ENCODE measurements around the gene FOXK2.
"Not testable (repeated sequence)": the region's sequence is repeated elsewhere in the genome, so short reads cannot be mapped to it uniquely, and the experiment has no call there.

FOXK2 gene

GRCh38 chr17:82551779-82552457, 32.4 kb downstream of the FOXK2 start:
- Histone ChIP-seq H3K27ac (ENCODE audit: low read depth, low read length) (no peak overlapping the region), H3K18ac (ENCODE audit: low read length) (no peak overlapping the region), H3K79me1 (ENCODE audit: low read length) (peaks cover 25% of the 10 kb centered on the region), H2BK5ac (ENCODE audit: low read length) (no peak overlapping the region), H3K79me2 (ENCODE audit: control insufficient read depth, insufficient read depth, low read length) (peaks cover 68% of the 10 kb centered on the region), H3K9ac (ENCODE audit: low read length) (no peak overlapping the region), H3K36me3 (ENCODE audit: control insufficient read depth, insufficient read depth, low read length) (no peaks in the 10 kb centered on the region), H3K23ac (ENCODE audit: low read length) (no peak overlapping the region), H3K4me3 (ENCODE audit: low read length) (no peak overlapping the region), H3K27me3 (ENCODE audit: insufficient read depth, low read length, poor library complexity) (no peaks in the 10 kb centered on the region), H4K8ac (ENCODE audit: low read depth, low read length) (no peak overlapping the region), H4K5ac (ENCODE audit: low read length) (no peak overlapping the region), H3K4me1 (ENCODE audit: control insufficient read depth, low read depth, low read length) (no peaks in the 10 kb centered on the region), H3K4ac (ENCODE audit: low read depth, low read length) (no peak overlapping the region), H2AK5ac (ENCODE audit: low read length) (no peak overlapping the region), H3K4me2 (ENCODE audit: low read length) (no peak overlapping the region), H2BK15ac (replicated peaks; ENCODE audit: low read depth) (no peak overlapping the region), H3K56ac (ENCODE audit: low read length) (no peak overlapping the region), H2BK120ac (ENCODE audit: low read depth, low read length) (no peak overlapping the region)
- DNase-seq = peak; percentile 35
- WGBS (ENCODE audit: extremely low coverage, insufficient coverage, low lambda C conversion rate) = no CpG with 5 or more reads among the region's 13 CpGs

- H3K79me1 ChIP-seq (ENCODE audit: low read length) = peaks cover 25% of the 10 kb centered on the region
- H3K9ac ChIP-seq (ENCODE audit: low read length) = no peak overlapping the region
- H2BK15ac ChIP-seq (replicated peaks; ENCODE audit: low read depth) = no peak overlapping the region
- H2BK120ac ChIP-seq (ENCODE audit: low read depth, low read length) = no peak overlapping the region
- WGBS (ENCODE audit: extremely low coverage, insufficient coverage, low lambda C conversion rate) = no CpG with 5 or more reads among the region's 13 CpGs
- no peak overlapping the region for H4K5ac ChIP-seq (ENCODE audit: low read length)
- H3K27me3 ChIP-seq (ENCODE audit: insufficient read depth, low read length, poor library complexity) = no peaks in the 10 kb centered on the region
- H3K27ac ChIP-seq (ENCODE audit: low read depth, low read length) = no peak overlapping the region
- H3K4ac ChIP-seq (ENCODE audit: low read depth, low read length) = no peak overlapping the region
- no peak for DNase-seq
- H3K4me2 ChIP-seq (ENCODE audit: low read length) = no peak overlapping the region
- H3K18ac ChIP-seq (ENCODE audit: low read length) = no peak overlapping the region
- peaks cover 67% of the 10 kb centered on the region for H3K79me2 ChIP-seq (ENCODE audit: control insufficient read depth, insufficient read depth, low read length)
- H3K56ac ChIP-seq (ENCODE audit: low read length) = no peak overlapping the region
- no peak overlapping the region for H2BK5ac ChIP-seq (ENCODE audit: low read length)
- peak overlapping the region; percentile 1 for H3K23ac ChIP-seq (ENCODE audit: low read length)
- no peak overlapping the region for H4K8ac ChIP-seq (ENCODE audit: low read depth, low read length)
- no peaks in the 10 kb centered on the region for H3K36me3 ChIP-seq (ENCODE audit: control insufficient read depth, insufficient read depth, low read length)
- no peak overlapping the region for H3K4me3 ChIP-seq (ENCODE audit: low read length)
- H2AK5ac ChIP-seq (ENCODE audit: low read length) = no peak overlapping the region
- no peaks in the 10 kb centered on the region for H3K4me1 ChIP-seq (ENCODE audit: control insufficient read depth, low read depth, low read length)
These were observed 33.0 kb downstream of the FOXK2 start for GRCh38 chr17:82552580-82552979.

GRCh38 chr17:82553210-82553930, 33.8 kb downstream of the FOXK2 start:
- Histone ChIP-seq H3K27me3 (ENCODE audit: insufficient read depth, low read length, poor library complexity) (no peaks in the 10 kb centered on the region), H3K56ac (ENCODE audit: low read length) (no peak overlapping the region), H3K18ac (ENCODE audit: low read length) (no peak overlapping the region), H2BK120ac (ENCODE audit: low read depth, low read length) (no peak overlapping the region), H3K4me3 (ENCODE audit: low read length) (no peak overlapping the region), H3K9ac (ENCODE audit: low read length) (no peak overlapping the region), H3K27ac (ENCODE audit: low read depth, low read length) (no peak overlapping the region), H3K23ac (ENCODE audit: low read length) (no peak overlapping the region), H4K8ac (ENCODE audit: low read depth, low read length) (no peak overlapping the region), H3K4ac (ENCODE audit: low read depth, low read length) (no peak overlapping the region), H4K5ac (ENCODE audit: low read length) (no peak overlapping the region), H3K4me1 (ENCODE audit: control insufficient read depth, low read depth, low read length) (no peaks in the 10 kb centered on the region), H2BK15ac (replicated peaks; ENCODE audit: low read depth) (no peak overlapping the region), H3K36me3 (ENCODE audit: control insufficient read depth, insufficient read depth, low read length) (no peaks in the 10 kb centered on the region), H3K79me2 (ENCODE audit: control insufficient read depth, insufficient read depth, low read length) (peaks cover 67% of the 10 kb centered on the region), H3K79me1 (ENCODE audit: low read length) (peaks cover 23% of the 10 kb centered on the region), H2BK5ac (ENCODE audit: low read length) (no peak overlapping the region), H3K4me2 (ENCODE audit: low read length) (no peak overlapping the region), H2AK5ac (ENCODE audit: low read length) (no peak overlapping the region)
- DNase-seq = no peak
- WGBS (ENCODE audit: extremely low coverage, insufficient coverage, low lambda C conversion rate) = no CpG with 5 or more reads among the region's 18 CpGs

GRCh38 chr17:82557510-82557909, 38.0 kb downstream of the FOXK2 start:
- not testable (repeated sequence) for H3K36me3 ChIP-seq (ENCODE audit: control insufficient read depth, insufficient read depth, low read length); H4K8ac ChIP-seq (ENCODE audit: low read depth, low read length); H2BK15ac ChIP-seq (replicated peaks; ENCODE audit: low read depth)

GRCh38 chr17:82559566-82560251, 40.2 kb downstream of the FOXK2 start:
- Histone ChIP-seq H3K36me3 (ENCODE audit: control insufficient read depth, insufficient read depth, low read length) (no peaks in the 10 kb centered on the region), H3K56ac (ENCODE audit: low read length) (no peak overlapping the region), H2BK5ac (ENCODE audit: low read length) (no peak overlapping the region), H4K8ac (ENCODE audit: low read depth, low read length) (no peak overlapping the region), H3K79me2 (ENCODE audit: control insufficient read depth, insufficient read depth, low read length) (peaks cover 69% of the 10 kb centered on the region), H3K4me2 (ENCODE audit: low read length) (no peak overlapping the region), H3K79me1 (ENCODE audit: low read length) (peaks cover 17% of the 10 kb centered on the region), H3K4me1 (ENCODE audit: control insufficient read depth, low read depth, low read length) (no peaks in the 10 kb centered on the region), H3K23ac (ENCODE audit: low read length) (no peak overlapping the region), H3K4me3 (ENCODE audit: low read length) (no peak overlapping the region), H2AK5ac (ENCODE audit: low read length) (no peak overlapping the region), H2BK15ac (replicated peaks; ENCODE audit: low read depth) (no peak overlapping the region), H4K5ac (ENCODE audit: low read length) (no peak overlapping the region), H3K18ac (ENCODE audit: low read length) (no peak overlapping the region), H2BK120ac (ENCODE audit: low read depth, low read length) (no peak overlapping the region), H3K27ac (ENCODE audit: low read depth, low read length) (no peak overlapping the region), H3K27me3 (ENCODE audit: insufficient read depth, low read length, poor library complexity) (no peaks in the 10 kb centered on the region), H3K9ac (ENCODE audit: low read length) (no peak overlapping the region), H3K4ac (ENCODE audit: low read depth, low read length) (no peak overlapping the region)
- no CpG with 5 or more reads among the region's 11 CpGs for WGBS (ENCODE audit: extremely low coverage, insufficient coverage, low lambda C conversion rate)
- no peak for DNase-seq

More at GRCh38 chr17:82557510-82557909, 38.0 kb downstream of the FOXK2 start:
- not testable (repeated sequence) for H3K9ac ChIP-seq (ENCODE audit: low read length); H3K4me2 ChIP-seq (ENCODE audit: low read length); H3K27ac ChIP-seq (ENCODE audit: low read depth, low read length); H3K4me1 ChIP-seq (ENCODE audit: control insufficient read depth, low read depth, low read length); H3K23ac ChIP-seq (ENCODE audit: low read length); DNase-seq; H3K4ac ChIP-seq (ENCODE audit: low read depth, low read length); H2BK5ac ChIP-seq (ENCODE audit: low read length); H3K27me3 ChIP-seq (ENCODE audit: insufficient read depth, low read length, poor library complexity); H3K56ac ChIP-seq (ENCODE audit: low read length); H4K5ac ChIP-seq (ENCODE audit: low read length); H3K4me3 ChIP-seq (ENCODE audit: low read length); H3K18ac ChIP-seq (ENCODE audit: low read length); H2AK5ac ChIP-seq (ENCODE audit: low read length); H2BK120ac ChIP-seq (ENCODE audit: low read depth, low read length)
- H3K79me1 ChIP-seq (ENCODE audit: low read length) = peaks cover 18% of the 10 kb centered on the region
- H3K79me2 ChIP-seq (ENCODE audit: control insufficient read depth, insufficient read depth, low read length) = peaks cover 71% of the 10 kb centered on the region
- no CpG with 5 or more reads among the region's 2 CpGs for WGBS (ENCODE audit: extremely low coverage, insufficient coverage, low lambda C conversion rate)

Data from mesendoderm (in vitro differentiated cells).